ENCODE measurements around the gene HK1. TPM values are rescaled to one million over a fixed set of nuclear protein-coding genes. Genes with fewer than 3 reads are reported as not detected.
A peak's percentile ranks its signal among the peaks of the same experiment; 100 is the strongest.

Gene HK1
- total RNA-seq, 1 donor from 2014 or later, result 182 TPM

GRCh38 chr10:69385454-69386350 is 107.4 kb downstream of the HK1 start:
- TF ChIP-seq CTCF (IDR thresholded peaks at IDR 0.05; ENCODE audit: insufficient read depth, low read length, severe bottlenecking), result no peak
- H3K36me3 ChIP-seq (ENCODE audit: control insufficient read depth, insufficient read depth, low read length), result peaks cover 22% of the 10 kb centered on the region
- FAIRE-seq (peak; percentile 99), DNase-seq (ENCODE audit: low read depth) (peak; percentile 96)
- H3K4me3 ChIP-seq (ENCODE audit: low read depth, low read length), result no peak overlapping the region
- H3K27me3 ChIP-seq (ENCODE audit: control insufficient read depth, insufficient read depth, low read length), result no peaks in the 10 kb centered on the region

- DNase-seq (ENCODE audit: low read depth), result no peak
- no peaks in the 10 kb centered on the region for H3K27me3 ChIP-seq (ENCODE audit: control insufficient read depth, insufficient read depth, low read length)
- peaks cover 30% of the 10 kb centered on the region for H3K36me3 ChIP-seq (ENCODE audit: control insufficient read depth, insufficient read depth, low read length)
- FAIRE-seq, result no peak
- no peak for TF ChIP-seq CTCF (IDR thresholded peaks at IDR 0.05; ENCODE audit: insufficient read depth, low read length, severe bottlenecking)
- no peak overlapping the region for H3K4me3 ChIP-seq (ENCODE audit: low read depth, low read length)
Observed at GRCh38 chr10:69387500-69387899, 109.2 kb downstream of the HK1 start.

- FAIRE-seq, result no peak
- TF ChIP-seq CTCF (IDR thresholded peaks at IDR 0.05; ENCODE audit: insufficient read depth, low read length, severe bottlenecking), result no peak
- peaks cover 32% of the 10 kb centered on the region for H3K36me3 ChIP-seq (ENCODE audit: control insufficient read depth, insufficient read depth, low read length)
Observed at GRCh38 chr10:69388488-69388887, 110.2 kb downstream of the HK1 start.

GRCh38 chr10:69389827-69390490 is 111.7 kb downstream of the HK1 start:
- TF ChIP-seq CTCF (IDR thresholded peaks at IDR 0.05; ENCODE audit: insufficient read depth, low read length, severe bottlenecking), result no peak
- DNase-seq (ENCODE audit: low read depth), result peak; percentile 70
- no peak overlapping the region for H3K4me3 ChIP-seq (ENCODE audit: low read depth, low read length)
- FAIRE-seq, result no peak
- H3K36me3 ChIP-seq (ENCODE audit: control insufficient read depth, insufficient read depth, low read length), result peaks cover 41% of the 10 kb centered on the region
- H3K27me3 ChIP-seq (ENCODE audit: control insufficient read depth, insufficient read depth, low read length), result no peaks in the 10 kb centered on the region

More at GRCh38 chr10:69388488-69388887, 110.2 kb downstream of the HK1 start:
- no peak for DNase-seq (ENCODE audit: low read depth)
- H3K27me3 ChIP-seq (ENCODE audit: control insufficient read depth, insufficient read depth, low read length), result no peaks in the 10 kb centered on the region
- no peak overlapping the region for H3K4me3 ChIP-seq (ENCODE audit: low read depth, low read length)

GRCh38 chr10:69391158-69391557 is 112.9 kb downstream of the HK1 start:
- no peak for FAIRE-seq
- TF ChIP-seq CTCF (IDR thresholded peaks at IDR 0.05; ENCODE audit: insufficient read depth, low read length, severe bottlenecking), result no peak
- peaks cover 45% of the 10 kb centered on the region for H3K36me3 ChIP-seq (ENCODE audit: control insufficient read depth, insufficient read depth, low read length)

More at GRCh38 chr10:69391158-69391557, 112.9 kb downstream of the HK1 start:
- no peak overlapping the region for H3K4me3 ChIP-seq (ENCODE audit: low read depth, low read length)
- DNase-seq (ENCODE audit: low read depth), result no peak
- no peaks in the 10 kb centered on the region for H3K27me3 ChIP-seq (ENCODE audit: control insufficient read depth, insufficient read depth, low read length)
